Measurements from ENCODE around the gene CLEC2B.

DNA sequence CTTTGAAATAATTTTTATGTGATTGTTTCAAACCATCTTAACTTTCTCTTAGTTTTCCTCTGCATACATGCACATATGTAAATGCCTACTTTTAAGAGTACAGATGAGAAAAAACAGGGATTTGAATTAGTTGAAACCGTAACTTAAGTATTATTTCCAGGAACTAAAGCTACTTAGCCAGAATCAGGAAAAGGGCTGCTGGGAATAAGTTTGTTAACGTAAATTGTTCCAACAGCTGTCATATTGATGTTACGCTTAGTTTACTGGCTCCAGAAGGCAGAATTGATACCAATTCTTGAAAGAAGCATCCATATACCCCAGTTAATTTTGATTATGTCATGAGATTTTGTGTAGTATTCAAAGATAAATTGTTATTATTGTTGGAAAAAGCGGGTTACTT lies 59.8 kb downstream of the CLEC2B start:
- no peak for TF ChIP-seq BCL11A (tag by site-specific recombination; IDR thresholded peaks at IDR 0.05; ENCODE audit: low read depth)
- no peak for TF ChIP-seq BCL11B (tag by site-specific recombination; IDR thresholded peaks at IDR 0.05; ENCODE audit: low read depth)
- TF ChIP-seq ZNF133 (tag by site-specific recombination; IDR thresholded peaks at IDR 0.05), result no peak
- no peak for TF ChIP-seq ZNF248 (tag by site-specific recombination; IDR thresholded peaks at IDR 0.05)
- TF ChIP-seq, protein P1, sequence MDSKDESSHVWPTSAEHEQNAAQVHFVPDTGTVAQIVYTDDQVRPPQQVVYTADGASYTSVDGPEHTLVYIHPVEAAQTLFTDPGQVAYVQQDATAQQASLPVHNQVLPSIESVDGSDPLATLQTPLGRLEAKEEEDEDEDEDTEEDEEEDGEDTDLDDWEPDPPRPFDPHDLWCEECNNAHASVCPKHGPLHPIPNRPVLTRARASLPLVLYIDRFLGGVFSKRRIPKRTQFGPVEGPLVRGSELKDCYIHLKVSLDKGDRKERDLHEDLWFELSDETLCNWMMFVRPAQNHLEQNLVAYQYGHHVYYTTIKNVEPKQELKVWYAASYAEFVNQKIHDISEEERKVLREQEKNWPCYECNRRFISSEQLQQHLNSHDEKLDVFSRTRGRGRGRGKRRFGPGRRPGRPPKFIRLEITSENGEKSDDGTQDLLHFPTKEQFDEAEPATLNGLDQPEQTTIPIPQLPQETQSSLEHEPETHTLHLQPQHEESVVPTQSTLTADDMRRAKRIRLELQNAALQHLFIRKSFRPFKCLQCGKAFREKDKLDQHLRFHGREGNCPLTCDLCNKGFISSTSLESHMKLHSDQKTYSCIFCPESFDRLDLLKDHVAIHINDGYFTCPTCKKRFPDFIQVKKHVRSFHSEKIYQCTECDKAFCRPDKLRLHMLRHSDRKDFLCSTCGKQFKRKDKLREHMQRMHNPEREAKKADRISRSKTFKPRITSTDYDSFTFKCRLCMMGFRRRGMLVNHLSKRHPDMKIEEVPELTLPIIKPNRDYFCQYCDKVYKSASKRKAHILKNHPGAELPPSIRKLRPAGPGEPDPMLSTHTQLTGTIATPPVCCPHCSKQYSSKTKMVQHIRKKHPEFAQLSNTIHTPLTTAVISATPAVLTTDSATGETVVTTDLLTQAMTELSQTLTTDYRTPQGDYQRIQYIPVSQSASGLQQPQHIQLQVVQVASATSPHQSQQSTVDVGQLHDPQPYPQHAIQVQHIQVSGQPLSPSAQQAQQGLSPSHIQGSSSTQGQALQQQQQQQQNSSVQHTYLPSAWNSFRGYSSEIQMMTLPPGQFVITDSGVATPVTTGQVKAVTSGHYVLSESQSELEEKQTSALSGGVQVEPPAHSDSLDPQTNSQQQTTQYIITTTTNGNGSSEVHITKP (tag by site-specific recombination; IDR thresholded peaks at IDR 0.05), result no peak
- TF ChIP-seq SP7 (tag by site-specific recombination; IDR thresholded peaks at IDR 0.05), result no peak
- TF ChIP-seq, protein P2, sequence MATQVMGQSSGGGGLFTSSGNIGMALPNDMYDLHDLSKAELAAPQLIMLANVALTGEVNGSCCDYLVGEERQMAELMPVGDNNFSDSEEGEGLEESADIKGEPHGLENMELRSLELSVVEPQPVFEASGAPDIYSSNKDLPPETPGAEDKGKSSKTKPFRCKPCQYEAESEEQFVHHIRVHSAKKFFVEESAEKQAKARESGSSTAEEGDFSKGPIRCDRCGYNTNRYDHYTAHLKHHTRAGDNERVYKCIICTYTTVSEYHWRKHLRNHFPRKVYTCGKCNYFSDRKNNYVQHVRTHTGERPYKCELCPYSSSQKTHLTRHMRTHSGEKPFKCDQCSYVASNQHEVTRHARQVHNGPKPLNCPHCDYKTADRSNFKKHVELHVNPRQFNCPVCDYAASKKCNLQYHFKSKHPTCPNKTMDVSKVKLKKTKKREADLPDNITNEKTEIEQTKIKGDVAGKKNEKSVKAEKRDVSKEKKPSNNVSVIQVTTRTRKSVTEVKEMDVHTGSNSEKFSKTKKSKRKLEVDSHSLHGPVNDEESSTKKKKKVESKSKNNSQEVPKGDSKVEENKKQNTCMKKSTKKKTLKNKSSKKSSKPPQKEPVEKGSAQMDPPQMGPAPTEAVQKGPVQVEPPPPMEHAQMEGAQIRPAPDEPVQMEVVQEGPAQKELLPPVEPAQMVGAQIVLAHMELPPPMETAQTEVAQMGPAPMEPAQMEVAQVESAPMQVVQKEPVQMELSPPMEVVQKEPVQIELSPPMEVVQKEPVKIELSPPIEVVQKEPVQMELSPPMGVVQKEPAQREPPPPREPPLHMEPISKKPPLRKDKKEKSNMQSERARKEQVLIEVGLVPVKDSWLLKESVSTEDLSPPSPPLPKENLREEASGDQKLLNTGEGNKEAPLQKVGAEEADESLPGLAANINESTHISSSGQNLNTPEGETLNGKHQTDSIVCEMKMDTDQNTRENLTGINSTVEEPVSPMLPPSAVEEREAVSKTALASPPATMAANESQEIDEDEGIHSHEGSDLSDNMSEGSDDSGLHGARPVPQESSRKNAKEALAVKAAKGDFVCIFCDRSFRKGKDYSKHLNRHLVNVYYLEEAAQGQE (tag by site-specific recombination; IDR thresholded peaks at IDR 0.05), result no peak
- TF ChIP-seq, protein P3, sequence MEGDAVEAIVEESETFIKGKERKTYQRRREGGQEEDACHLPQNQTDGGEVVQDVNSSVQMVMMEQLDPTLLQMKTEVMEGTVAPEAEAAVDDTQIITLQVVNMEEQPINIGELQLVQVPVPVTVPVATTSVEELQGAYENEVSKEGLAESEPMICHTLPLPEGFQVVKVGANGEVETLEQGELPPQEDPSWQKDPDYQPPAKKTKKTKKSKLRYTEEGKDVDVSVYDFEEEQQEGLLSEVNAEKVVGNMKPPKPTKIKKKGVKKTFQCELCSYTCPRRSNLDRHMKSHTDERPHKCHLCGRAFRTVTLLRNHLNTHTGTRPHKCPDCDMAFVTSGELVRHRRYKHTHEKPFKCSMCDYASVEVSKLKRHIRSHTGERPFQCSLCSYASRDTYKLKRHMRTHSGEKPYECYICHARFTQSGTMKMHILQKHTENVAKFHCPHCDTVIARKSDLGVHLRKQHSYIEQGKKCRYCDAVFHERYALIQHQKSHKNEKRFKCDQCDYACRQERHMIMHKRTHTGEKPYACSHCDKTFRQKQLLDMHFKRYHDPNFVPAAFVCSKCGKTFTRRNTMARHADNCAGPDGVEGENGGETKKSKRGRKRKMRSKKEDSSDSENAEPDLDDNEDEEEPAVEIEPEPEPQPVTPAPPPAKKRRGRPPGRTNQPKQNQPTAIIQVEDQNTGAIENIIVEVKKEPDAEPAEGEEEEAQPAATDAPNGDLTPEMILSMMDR (tag by site-specific recombination; IDR thresholded peaks at IDR 0.05), result no peak
- TF ChIP-seq ZNF423 (tag by site-specific recombination; IDR thresholded peaks at IDR 0.05), result no peak
- TF ChIP-seq, protein P4, sequence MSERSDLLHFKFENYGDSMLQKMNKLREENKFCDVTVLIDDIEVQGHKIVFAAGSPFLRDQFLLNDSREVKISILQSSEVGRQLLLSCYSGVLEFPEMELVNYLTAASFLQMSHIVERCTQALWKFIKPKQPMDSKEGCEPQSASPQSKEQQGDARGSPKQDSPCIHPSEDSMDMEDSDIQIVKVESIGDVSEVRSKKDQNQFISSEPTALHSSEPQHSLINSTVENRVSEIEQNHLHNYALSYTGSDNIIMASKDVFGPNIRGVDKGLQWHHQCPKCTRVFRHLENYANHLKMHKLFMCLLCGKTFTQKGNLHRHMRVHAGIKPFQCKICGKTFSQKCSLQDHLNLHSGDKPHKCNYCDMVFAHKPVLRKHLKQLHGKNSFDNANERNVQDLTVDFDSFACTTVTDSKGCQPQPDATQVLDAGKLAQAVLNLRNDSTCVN (tag by site-specific recombination; optimal IDR thresholded peaks at IDR 0.05), result no peak
- TF ChIP-seq ZSCAN30 (tag by site-specific recombination; IDR thresholded peaks at IDR 0.05), result no peak
- no peak for TF ChIP-seq ZNF311 (tag by site-specific recombination; IDR thresholded peaks at IDR 0.05; ENCODE audit: borderline replicate concordance)
- TF ChIP-seq, protein P5, sequence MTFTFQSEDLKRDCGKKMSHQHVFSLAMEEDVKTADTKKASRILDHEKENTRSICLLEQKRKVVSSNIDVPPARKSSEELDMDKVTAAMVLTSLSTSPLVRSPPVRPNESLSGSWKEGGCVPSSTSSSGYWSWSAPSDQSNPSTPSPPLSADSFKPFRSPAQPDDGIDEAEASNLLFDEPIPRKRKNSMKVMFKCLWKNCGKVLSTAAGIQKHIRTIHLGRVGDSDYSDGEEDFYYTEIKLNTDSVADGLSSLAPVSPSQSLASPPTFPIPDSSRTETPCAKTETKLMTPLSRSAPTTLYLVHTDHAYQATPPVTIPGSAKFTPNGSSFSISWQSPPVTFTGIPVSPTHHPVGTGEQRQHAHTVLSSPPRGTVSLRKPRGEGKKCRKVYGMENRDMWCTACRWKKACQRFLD (tag by site-specific recombination; IDR thresholded peaks at IDR 0.05), result no peak
- TF ChIP-seq, protein P6, sequence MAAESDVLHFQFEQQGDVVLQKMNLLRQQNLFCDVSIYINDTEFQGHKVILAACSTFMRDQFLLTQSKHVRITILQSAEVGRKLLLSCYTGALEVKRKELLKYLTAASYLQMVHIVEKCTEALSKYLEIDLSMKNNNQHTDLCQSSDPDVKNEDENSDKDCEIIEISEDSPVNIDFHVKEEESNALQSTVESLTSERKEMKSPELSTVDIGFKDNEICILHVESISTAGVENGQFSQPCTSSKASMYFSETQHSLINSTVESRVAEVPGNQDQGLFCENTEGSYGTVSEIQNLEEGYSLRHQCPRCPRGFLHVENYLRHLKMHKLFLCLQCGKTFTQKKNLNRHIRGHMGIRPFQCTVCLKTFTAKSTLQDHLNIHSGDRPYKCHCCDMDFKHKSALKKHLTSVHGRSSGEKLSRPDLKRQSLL (tag by site-specific recombination; IDR thresholded peaks at IDR 0.05), result no peak
